HG03025 (cell line): ENCODE measurements around the gene FCRL1.

Experiments used
- ATAC-seq: cut with Tn5 transposase; IDR thresholded peaks from one replicate; pipeline ENCODE4 v1.9.1; 2021; ENCODE audit warnings: mild to moderate bottlenecking, moderate library complexity; ENCODE audit not compliant: unreplicated experiment, low FRiP score

FCRL1 gene

DNA sequence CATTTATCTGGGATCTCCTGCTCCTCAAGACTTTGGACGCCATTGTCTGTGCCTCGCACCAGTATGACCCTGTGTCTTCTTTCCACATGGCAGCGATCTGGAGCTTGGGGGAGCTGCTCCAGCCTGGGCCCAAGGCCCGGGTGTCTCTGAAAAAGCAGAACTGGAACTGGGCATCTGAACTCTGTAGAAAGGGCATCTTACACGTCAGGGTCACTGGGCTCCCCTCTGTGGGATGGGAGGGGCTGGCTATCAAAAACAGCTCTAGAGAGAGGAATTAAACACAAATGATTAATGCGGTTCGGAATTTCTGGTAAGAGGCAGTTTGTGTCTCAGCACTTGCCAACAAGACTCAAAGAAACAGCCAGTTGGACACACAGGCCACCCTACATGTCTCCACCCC, 16.1 kb downstream of the FCRL1 start:
- ATAC-seq = no peak

DNA sequence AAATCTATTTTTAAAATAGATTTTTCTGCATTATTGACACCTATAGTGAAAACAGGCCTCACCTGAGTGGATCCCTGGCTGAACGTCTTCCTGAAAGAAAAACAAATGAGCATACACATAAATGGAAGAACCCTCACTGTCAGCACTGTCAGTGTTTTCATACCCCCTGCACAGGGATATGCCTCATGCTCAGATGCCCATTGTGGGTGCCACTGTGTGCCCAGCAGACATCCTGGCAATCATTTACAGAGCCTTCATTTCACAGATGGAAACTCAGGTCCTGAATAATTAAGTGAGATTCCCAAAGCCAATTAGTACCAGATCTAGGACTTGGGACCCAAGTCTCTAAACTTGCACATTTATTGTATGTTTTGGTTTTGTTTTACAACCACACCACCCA, 19.9 kb downstream of the FCRL1 start:
- ATAC-seq = no peak

DNA sequence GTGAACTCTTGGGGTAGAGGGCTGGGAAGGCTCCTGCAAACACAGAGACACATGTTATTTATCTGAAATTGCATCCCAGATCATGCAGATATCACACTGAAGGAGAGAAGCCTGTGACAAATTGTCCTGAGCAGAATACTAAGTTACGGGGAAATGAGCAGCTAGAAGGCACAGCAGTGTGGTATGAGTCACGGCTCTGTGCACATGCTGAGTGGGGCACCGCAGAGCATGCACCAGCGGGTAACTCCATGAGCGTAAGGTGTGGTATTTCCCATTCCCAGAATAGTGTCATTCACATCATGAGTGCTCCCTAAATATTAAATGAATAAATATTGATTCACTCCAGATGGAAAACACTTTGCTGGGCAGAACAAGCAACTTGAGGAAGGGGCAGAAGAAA, 21.7 kb downstream of the FCRL1 start:
- ATAC-seq = no peak

DNA sequence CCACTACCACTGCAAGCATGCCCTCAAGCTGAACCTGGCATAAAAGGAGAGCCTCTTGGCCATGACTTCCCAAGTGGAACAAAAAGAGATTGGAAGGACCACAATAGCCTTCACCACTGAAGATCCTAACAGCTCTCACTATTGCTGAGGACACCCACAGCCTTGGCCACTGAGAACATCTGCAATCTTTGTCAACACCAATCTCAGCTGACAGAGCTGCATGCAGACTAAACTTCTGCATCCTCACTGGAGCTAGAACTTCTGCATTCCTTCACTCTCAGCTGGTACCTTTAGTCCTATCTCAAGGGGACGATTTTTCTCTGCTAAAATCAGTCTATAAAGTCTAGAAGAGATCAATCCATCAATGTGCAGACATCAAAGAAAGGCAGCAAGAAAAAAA, 34.7 kb downstream of the FCRL1 start:
- no peak for ATAC-seq

DNA sequence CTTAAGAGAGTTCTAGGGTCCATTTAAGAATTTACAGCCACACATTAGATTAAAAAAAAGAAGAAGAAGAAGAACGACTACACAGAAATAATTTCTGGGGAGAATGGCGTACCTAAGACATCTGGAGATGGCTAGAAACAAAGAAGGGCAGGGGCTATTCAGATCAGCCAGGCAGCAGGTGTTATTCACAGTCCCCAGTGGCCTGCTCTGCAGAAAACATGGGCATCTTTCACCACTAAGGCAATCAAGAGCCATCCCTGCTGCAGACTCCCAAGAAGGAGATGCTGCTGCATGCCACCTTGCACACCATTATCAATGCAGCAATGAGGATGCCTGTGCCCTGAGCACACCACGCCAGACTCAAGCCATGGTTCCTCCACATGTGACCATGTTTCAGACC, 35.1 kb downstream of the FCRL1 start:
- no peak for ATAC-seq

DNA sequence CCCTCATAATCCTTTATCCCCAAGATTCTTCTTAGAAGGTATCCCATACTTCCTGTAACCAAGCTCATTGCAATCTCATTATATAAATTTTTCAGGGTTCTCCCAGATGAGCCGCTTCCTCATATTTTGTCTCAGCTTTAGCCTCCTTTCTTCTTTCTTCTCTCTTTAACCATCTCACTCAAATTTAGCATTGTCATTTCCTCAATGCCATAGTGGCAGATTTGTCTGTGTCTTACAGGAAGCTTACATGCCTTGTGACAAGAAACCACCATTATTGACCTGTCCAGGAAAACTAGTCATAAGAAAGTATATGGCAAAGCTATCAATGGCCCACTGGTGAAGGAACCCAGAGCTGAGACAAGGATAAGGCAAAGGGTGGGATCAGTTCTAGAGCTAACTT, 37.0 kb downstream of the FCRL1 start:
- no peak for ATAC-seq

DNA sequence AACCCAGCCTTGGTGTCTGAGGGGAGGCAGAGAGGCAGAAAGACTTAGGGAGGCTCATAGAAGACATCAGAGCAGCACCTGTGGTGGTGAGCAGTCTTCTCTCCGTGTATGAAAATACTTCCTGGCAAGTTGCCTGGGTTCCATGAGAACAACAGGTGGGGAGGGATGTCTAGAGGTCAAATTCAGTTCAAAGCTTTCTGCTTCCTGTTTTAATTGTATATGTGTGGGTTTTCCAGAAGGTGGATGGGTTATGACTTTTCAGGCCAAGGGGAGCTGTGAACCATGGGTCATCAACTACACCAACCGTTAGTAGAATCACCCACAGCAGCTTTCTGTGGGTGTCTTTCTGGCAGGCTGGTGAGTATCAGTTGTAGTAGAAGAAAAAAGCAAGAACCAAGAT, 38.9 kb downstream of the FCRL1 start:
- ATAC-seq = peak; percentile 66

DNA sequence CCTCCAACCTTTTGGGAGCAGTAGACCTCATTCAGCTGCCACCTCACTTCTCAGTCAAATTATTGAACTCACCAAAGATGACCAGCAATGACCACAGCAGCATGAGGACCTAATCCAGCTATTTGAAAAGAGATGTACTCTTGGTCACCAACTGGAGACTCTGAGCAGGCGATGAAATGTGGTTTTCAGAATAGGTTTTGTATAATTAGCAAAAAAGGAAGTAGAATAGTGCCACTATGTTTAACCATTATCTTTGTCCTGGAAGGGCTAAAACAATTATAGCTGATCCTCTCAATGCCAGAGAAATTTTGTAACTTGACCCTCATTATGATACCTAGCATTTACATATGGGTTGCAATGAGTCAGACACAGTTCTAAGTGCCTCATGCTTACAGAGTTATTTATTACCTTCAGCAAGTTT, 42.9 kb downstream of the FCRL1 start, which contains the start of gene FCRL2:
Gene FCRL2 (minus strand): TSS at position 162 of the 421 bp plus-strand sequence. CDS start 59 bp downstream, at position 103.
- ATAC-seq = no peak

DNA sequence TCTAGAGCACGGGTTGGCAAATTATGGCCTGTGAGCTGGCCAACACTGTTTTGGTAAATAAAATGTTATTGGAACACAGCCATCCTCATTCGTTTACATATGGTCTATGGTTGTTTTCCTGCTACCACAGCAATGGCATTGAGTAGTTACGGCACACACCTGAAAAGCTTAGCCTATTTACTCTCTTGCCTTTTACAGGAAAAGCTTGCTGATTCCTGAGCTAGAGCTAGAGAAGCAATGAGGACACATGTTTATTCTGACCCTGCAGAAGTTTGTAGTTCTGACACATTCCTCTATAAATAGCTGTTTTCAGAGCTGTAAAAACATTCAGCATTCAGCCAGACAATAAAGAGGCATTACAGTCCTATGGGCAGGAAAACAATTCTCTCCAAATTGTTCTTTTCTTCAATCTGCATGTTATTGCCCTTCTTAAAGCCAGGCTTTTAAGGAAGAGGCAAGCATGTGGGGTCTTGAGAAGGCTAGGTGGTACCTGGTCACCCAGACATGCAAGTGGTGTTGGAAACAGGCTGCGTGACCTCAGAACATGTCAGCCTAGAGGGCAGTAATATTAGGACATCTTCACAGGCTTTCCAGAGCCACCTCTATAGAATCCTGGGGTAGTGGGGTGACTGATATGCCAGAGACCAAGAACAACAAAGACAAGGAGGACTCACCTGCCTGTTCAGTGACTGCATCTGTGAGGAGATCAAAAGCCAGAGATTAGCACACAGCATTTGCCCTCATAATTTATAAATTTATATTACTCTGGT, 44.6 kb downstream of the FCRL1 start:
- no peak for ATAC-seq

DNA sequence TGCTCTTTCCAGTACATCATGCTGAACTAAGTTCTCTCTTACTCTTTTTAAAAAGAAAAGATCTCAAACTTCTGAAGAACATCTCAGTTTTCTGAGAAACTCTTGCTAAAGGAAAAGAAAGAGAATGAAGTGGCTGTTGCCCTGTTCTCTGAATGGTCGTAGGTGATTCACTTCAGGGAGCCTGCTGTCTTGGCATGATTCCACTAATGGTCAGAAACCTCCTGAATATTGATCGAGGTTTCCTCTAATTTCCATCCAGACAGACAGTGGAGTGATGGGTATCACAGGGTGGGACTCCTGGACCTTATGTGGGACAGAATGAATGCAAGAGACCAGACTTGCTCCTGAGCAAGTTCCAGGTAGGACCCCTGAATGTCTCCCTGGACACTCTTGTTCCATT, 45.5 kb downstream of the FCRL1 start:
- ATAC-seq = no peak

DNA sequence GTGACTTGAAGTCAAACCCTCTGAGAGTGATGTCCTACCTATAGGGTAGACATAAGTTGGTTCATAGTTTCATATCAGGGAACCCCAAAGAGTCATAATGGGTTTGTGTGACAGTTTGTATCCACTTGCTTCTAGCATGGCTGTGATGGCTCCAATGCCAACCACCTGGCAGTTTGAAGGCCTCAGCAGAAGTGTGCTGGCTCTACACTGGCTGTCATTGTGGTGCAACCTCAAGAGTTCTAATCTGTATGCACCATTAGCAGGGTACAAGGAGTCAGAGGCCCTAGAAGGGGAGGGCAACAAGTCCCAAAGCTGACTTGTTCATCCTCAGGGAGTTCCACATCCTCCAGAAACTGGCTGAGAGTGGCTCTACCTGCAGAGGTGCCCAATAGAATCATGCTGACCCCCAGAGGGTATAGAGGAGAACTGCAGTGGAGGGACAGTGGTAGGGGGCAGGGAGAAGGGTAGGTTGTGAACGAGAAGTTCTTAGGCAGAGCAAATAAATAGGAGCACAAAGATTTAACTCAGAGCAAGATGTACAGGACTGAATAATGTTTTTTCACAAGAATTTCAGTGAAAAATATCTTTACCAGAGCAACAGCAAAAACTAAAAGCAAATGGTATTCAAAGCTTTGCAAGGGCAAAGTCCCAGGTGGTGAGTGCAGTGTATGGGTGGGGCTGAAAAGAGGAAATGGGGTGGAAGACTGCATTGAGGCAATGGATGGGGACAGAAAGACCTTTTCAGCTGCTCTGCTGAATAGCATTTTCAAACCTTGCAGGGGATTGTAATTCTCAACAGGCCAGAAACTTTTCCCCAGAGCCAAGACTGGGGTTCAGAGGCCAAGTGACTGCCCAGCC, 46.2 kb downstream of the FCRL1 start:
- ATAC-seq = peak; percentile 70

DNA sequence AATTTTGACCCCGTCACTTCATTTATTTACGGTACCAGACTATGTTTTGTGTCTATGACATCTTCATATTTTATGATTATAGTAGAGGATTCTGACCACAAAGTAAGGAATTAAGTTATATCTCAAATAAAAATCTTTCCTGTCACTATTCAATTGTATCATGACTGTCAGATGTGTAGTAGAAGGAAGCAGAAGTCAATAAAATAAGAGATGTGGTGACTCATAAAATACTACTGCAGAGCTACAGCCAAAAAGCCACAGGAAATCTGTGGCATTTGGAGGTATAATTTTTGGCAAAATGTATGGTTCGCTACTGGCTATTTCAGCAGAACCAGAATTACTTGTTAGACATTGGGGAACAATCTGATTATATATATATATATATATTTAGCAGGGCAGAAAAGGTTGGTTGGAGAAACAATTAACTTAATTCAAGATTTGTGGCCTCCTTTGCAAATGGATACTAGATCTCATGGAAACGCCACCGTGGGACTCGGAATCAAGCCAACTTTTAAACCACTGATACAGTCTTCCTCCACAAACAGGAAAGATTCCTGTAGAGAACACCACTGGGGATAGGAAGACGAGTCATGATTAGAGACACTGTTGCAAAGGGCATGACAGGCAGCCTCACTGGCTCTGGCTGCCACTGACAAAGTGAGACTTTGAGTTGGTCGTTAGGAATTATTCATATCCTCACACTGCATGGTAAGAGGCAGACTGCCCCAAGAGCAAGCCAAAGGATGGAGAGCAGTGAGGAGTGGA, 48.1 kb downstream of the FCRL1 start:
- ATAC-seq = no peak

DNA sequence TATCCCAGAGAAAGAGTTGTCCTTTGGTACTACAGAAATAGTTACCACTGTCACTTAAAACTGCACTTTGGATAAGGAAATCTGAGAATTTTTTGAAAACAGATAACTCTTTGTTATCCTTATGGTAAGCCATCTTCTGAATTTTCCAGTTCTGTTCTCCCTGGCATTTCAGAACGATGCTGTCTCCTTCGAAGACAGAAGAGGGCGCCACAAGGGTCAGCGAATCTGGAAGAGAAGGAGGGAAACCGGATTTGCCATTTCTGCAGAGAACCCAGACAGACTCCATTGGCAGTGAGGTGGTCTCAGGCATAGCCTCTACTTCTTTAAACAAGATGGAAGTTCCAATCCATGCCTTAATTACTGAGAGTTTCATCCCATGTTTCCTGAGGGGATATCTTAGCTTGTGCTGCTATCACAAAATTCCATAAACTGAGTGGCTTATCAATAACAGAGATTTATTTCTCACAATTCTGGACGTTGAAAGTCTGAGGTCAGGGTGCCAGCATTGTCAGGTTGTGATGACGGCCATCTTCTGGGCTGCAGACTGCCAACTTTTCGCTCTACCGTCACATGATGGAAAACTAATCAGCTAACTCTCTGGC, 49.4 kb downstream of the FCRL1 start:
- no peak for ATAC-seq

DNA sequence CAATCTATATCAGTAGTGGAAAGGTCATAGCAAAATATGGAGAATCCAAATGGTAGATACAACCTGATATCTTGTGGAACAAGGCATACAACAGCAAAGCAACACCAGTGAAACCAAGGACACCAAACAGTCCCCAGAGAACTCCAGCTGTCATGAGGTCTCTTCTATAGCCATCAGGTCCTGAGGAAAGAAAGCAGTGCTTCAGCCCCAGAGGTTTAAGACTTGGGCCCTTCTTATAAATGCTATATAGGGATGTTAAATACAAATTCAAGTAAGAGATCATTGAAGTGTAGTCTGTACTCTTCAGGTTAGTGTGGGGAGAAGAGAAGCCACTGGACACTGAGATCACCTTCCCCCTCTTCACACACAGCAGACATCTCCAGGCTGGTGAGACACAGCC, 53.1 kb downstream of the FCRL1 start:
- ATAC-seq = no peak

DNA sequence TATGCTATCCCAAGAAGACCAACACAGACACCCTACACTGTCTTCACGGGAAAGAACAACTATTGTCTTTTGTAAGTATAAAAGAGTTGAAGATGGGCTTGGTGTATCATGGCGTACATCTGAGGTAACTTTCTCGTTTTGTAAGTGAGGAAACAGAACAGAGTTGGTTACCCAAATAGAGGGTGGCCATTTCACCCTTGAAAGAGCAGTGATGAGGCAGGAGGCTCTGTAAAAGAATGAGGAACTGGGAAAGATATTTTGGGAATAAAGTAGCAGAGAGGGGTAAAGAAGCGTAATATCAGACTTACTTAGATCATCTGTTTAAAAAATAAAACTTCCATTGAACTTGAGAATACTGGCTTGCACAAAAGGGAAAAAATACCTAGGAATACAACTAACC, 61.9 kb downstream of the FCRL1 start:
- no peak for ATAC-seq

DNA sequence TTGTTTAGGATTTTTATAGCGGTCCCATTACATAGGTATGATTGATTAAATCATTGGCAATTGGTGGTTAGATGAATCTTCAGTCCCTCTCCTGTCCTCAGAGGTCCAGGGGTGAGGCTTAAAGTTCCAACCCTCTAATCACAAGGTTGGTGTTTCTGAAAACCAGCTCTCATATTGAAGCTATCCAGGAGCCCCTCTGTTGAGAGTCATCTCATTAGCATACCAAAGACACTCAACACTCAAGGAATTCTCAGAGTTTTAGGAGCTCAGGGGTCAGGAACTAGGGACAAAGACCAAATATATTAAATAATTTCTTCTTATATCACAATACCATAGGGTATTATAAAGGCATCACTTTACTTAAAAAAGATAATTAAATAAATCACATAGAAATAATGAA, 66.3 kb downstream of the FCRL1 start:
- ATAC-seq = no peak

DNA sequence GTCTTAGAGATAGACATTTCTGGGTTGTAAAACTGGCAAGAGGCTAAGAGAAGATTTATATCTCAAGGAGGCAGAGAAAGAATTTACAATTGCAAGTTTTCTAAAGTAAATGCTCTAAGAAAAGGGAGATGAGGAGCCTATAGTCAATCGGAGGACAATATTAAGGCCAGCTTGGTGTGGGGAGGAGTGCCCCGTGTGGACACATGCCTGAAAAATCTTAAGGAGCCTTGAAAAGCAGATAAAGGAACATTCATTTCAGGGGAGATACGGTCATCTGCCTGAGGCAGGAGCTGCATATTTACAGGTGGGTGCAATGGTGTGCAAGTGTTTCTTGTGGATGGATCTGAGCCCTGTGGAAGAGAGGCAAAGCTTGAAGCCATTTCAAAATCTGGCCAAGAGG, 68.6 kb downstream of the FCRL1 start:
- no peak for ATAC-seq

DNA sequence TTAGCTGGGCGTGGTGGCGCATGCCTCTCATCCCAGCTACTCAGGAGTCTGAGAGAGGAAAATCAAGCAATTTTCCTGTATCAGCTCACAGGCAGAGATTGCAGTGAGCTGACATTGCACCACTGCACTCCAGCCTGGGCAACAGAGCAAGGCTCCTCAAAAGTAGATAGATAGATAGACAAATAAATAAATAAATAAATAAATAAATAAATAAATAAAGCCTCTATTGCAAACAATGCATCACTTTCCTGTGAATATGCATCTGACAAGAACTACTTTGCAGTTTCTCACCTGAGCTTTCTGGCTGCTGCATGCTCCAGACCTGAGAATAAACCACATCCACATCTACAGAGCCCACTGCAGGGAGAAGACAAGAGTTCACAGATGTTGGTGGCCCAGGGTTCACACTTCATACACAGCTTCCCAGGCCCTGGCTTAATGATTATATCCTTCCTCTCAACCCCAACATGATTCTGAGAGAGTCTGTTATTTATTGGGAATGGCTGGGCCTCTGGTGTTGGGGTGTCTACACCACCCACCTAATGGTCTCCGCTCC, 71.6 kb downstream of the FCRL1 start:
- no peak for ATAC-seq
